Measurements from ENCODE around the gene GRHL1. TPM values are rescaled to one million over a fixed set of nuclear protein-coding genes. Genes with fewer than 3 reads are reported as not detected.
A peak's percentile ranks its signal among the peaks of the same experiment; 100 is the strongest.

GRHL1 gene
- total and polyA plus RNA-seq, 5 experiments from 2014 or later: 0.05 to 0.47 TPM; not detected in 3

DNA sequence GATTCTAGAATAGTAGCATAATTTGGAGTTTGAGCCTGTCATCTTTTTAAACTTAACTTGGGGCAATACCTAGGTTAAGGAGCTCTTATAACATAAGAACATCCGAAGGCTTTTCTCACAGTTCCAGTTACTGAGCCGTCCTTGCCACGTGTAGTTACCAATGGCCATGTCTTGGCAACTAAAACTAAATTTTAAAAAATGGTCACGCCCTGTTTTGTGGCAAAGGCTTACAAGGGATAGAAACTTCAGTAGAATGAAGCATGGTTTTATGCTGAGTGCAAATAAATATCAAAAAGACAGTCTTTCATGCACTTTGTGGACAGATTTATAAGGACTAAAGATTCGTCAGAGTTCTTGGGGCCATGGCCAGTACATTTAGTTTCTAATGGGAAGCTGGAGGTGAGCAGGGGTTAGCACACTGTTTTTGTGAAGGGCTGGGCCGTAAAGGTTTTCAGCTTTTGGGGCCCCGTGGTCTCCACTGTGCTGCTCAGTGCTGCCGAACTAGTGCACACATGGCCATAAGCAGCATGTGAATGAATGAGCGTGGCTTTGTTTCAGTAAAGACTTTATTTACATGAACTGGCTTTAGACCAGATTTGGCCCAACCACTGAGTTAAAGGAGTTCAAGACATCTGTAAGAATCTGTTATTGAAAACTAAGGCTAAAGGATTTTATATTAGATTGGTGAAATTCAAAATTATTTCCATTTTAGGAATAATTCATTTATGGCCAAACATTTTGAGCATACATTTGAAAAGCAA, 41.1 kb downstream of the GRHL1 start:
- no peaks in the 10 kb centered on the region for H3K9me3 Mint-ChIP-seq
- H3K36me3 Mint-ChIP-seq: no peaks in the 10 kb centered on the region
- H3K27ac Mint-ChIP-seq: no peak overlapping the region
- H3K4me1 Mint-ChIP-seq: peaks cover 0 to 2% (median 0%) of the 10 kb centered on the region in 4 donors
- POLR2A ChIA-PET: no interaction called here
- H3K4me3 Mint-ChIP-seq: no peak overlapping the region
- DNase-seq: no peak
- H3K27me3 Mint-ChIP-seq: peaks cover 0 to 10% (median 6%) of the 10 kb centered on the region in 5 donors
- no peak for ATAC-seq

DNA sequence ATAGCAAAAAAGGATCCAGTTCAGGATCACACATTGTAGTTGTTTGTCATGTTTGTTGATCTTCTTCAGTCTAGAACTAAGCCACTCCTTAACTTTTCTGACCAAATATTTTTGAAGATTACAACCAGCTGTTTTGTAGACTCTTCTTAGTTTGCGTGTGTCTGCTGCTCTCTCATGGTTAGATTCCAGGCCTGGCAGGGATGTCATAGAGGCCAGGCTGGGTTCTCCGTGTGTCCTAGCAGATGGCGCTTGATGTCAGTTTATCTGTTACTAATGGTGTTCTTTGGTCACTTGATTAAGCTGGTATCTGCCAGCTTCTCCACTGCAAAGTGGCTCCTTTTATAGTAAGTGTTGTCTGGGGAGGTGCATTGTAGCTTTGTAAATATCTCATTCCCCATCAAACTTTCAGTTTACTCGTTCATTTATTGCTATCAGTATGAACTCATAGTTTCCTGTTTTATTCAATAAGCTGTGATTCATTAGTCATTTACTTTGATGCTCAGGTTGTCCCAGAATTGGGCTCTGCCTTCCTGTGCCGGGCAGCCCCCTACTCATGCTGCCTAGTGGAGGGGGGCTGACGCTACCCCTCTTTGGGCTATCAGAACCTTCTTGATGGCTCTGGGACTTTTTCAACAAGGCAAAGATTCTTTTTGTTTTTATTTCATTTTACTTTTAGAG, 42.1 kb downstream of the GRHL1 start:
- Mint-ChIP-seq H3K36me3 (no peaks in the 10 kb centered on the region), H3K4me1 (peaks cover 0 to 2% (median 0%) of the 10 kb centered on the region in 4 donors), H3K27me3 (peaks cover 0 to 10% (median 6%) of the 10 kb centered on the region in 5 donors), H3K9me3 (no peaks in the 10 kb centered on the region), H3K4me3 (no peak overlapping the region), H3K27ac (no peak overlapping the region)
- POLR2A ChIA-PET: no interaction called here
- no peak for DNase-seq
- no peak for ATAC-seq

DNA sequence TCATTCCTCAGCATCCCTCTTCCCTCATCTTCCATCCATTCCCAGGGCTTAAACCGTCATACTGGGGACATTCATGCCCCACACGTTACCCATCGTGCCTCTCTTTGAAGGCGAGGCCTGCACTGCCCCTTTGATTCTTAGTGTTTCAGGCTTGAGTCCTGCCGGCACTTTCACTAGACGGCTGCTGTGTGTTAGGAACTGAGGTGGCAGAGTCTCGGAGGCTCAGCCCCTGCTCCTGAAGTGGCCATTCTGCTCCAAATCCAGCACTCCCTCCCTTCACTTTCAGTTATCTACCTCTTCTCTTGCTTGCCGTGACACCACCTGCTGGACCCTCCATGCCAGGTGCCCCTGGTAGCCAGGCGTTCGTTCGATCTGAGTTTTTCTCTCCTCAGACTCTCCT, 43.0 kb downstream of the GRHL1 start:
- Mint-ChIP-seq H3K9me3 (no peaks in the 10 kb centered on the region), H3K4me1 (peaks cover 0 to 2% (median 0%) of the 10 kb centered on the region in 4 donors), H3K4me3 (no peak overlapping the region), H3K36me3 (no peaks in the 10 kb centered on the region), H3K27ac (peak overlapping the region in 1 of 10 donors; percentile 59), H3K27me3 (peaks cover 0 to 10% (median 6%) of the 10 kb centered on the region in 5 donors)
- ATAC-seq (no peak), DNase-seq (no peak)
- POLR2A ChIA-PET: no interaction called here

DNA sequence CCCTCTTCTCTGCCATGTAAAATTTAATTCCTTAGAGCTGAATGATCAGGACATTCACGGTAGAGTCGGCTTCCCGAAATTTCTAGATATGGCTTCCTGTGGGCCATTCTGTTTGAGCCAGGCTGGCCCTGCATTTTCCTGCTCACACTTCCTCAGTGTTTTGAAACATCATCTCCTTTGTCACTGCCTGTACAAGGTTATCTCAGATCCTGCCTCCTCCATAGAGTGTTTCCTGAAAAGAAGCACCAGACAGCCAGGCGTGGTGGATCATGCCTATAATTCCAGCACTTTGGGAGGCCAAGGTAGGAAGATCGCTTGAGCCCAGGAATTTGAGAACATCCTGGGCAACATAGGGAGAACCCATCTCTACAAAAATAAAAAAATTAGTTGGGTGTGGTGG, 43.6 kb downstream of the GRHL1 start:
- no peak for ATAC-seq
- Mint-ChIP-seq H3K4me3 (no peak overlapping the region), H3K27ac (no peak overlapping the region), H3K36me3 (no peaks in the 10 kb centered on the region), H3K9me3 (no peaks in the 10 kb centered on the region), H3K4me1 (peaks cover 0 to 2% (median 0%) of the 10 kb centered on the region in 4 donors), H3K27me3 (peaks cover 0 to 10% (median 6%) of the 10 kb centered on the region in 5 donors)
- no peak for DNase-seq
- POLR2A ChIA-PET: no interaction called here

DNA sequence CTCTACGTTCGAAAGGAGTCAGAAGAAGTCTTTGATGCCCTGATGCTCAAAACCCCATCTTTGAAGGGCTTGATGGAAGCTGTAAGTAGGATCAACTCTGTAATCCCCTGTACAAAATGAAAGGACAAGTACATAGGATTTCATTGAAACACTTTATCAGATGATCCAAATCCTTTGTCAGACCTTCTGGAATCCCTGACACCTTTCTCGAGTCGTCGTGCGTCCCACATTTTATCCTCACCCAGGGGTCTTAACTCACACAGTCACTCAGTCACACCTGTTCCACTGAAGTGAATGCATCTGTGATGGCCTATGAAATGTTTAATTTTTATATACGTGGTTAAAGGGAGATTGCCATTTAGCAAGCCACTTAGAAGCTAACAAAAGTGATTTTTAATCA, 44.8 kb downstream of the GRHL1 start:
- Mint-ChIP-seq H3K9me3 (no peaks in the 10 kb centered on the region), H3K27me3 (peaks cover 0 to 10% (median 6%) of the 10 kb centered on the region in 5 donors), H3K4me1 (peaks cover 0 to 2% (median 0%) of the 10 kb centered on the region in 4 donors), H3K4me3 (no peak overlapping the region), H3K27ac (no peak overlapping the region), H3K36me3 (no peaks in the 10 kb centered on the region)
- DNase-seq (no peak), ATAC-seq (no peak)
- POLR2A ChIA-PET: no interaction called here

DNA sequence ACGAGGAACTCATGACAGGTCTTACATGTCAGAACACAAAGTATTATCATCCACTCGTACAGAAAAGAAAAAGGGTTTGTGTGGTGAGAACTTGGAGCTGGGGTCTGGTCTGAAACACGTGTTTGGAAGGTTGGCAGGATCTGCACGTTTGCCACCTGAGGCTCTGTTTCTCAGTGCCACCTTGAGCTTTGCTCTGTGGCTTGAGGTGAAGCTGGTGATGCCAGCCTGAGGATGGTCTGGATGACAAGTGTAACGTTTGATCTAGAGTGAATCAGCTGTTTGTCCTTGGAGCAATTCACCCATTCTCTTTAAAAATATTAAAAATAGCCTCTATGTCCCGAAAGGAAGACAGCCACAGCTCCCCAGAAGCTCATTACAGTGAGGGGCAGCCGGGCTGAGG, 46.4 kb downstream of the GRHL1 start:
- no peaks in the 10 kb centered on the region for H3K4me1 Mint-ChIP-seq
- ATAC-seq: no peak
- POLR2A ChIA-PET: no interaction called here
- DNase-seq: no peak
- no peaks in the 10 kb centered on the region for H3K9me3 Mint-ChIP-seq
- no peaks in the 10 kb centered on the region for H3K36me3 Mint-ChIP-seq
- H3K27me3 Mint-ChIP-seq: peaks cover 0 to 10% (median 6%) of the 10 kb centered on the region in 5 donors
- H3K4me3 Mint-ChIP-seq: no peak overlapping the region
- no peak overlapping the region for H3K27ac Mint-ChIP-seq

DNA sequence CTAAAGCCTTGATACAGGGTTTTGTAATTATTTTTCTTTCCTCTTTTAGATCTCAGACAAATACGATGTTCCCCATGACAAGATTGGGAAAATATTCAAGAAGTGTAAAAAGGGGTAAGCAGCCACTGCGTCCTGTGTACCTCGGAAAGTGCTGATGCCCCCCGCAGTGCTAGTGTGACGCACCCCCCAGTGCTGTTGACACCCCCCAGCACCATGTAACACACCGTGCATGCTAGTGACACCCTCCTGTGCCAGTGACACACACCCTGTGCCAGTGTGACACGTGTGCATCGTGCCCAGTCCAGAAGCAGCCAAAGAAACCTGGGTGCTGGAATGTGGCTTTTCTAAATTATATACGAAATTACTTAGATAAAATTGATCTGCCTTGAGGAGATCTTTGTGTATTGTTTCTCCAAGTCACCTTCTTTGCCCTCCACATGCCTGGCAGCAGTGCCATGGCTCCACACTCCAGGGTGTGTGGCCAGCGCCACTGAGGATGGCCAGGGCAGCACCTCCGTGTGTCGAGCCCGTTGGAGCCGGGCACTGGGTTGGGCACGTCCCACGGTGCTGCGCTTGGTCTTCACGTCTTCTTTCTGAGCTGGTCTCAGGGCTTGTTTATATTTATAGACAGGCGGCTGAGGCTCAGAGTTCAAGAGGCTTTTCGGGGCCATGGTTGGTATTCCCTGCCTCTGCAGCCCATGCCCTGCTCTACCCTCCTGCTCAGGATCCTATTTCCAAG, 47.6 kb downstream of the GRHL1 start:
- Mint-ChIP-seq H3K36me3 (no peaks in the 10 kb centered on the region), H3K27me3 (peaks cover 0 to 10% (median 7%) of the 10 kb centered on the region in 5 donors), H3K27ac (no peak overlapping the region), H3K4me3 (no peak overlapping the region), H3K4me1 (no peaks in the 10 kb centered on the region), H3K9me3 (no peaks in the 10 kb centered on the region)
- POLR2A ChIA-PET: no interaction called here
- DNase-seq: no peak
- ATAC-seq: no peak

DNA sequence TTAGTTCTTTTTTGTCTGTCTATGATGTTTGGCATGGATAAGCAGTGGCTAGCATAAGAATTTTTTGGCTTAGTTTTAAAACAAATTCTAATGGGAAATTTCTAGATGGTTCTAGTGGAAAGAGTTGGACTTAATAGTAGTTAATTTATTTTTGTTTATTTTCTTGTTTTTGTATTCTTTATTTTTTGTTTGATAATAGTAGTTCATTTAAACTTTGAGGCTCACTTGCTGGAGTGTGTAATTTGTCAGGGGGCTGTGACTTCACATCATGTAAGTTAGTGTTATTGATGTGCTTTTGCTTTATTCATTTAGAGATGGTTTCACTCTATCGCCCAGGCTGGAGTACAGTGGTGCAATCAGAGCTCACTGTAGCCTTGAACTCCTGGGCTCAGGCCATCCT, 48.2 kb downstream of the GRHL1 start:
- ATAC-seq (no peak), DNase-seq (no peak)
- H3K4me1 Mint-ChIP-seq: no peaks in the 10 kb centered on the region
- no peak overlapping the region for H3K4me3 Mint-ChIP-seq
- H3K27ac Mint-ChIP-seq: no peak overlapping the region
- POLR2A ChIA-PET: no interaction called here
- no peaks in the 10 kb centered on the region for H3K9me3 Mint-ChIP-seq
- peaks cover 0 to 13% (median 3%) of the 10 kb centered on the region in 5 donors for H3K27me3 Mint-ChIP-seq
- no peaks in the 10 kb centered on the region for H3K36me3 Mint-ChIP-seq

DNA sequence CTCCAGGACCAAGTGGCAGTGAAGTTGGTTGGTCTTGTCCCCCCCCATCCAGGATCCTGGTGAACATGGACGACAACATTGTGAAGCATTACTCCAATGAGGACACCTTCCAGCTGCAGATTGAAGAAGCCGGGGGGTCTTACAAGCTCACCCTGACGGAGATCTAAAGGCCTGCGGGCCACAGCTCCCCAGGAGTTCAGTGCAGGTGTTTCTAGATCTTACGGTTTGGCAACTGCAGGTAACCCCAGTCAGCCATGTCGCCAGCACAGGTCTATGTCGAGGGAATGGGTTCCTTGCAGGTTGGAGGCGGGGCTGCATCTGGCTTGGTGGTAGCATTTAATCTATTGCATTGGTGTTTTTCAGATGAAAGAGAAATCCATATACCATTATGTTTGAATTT, 49.0 kb downstream of the GRHL1 start:
- Mint-ChIP-seq H3K27me3 (peaks cover 0 to 15% (median 0%) of the 10 kb centered on the region in 5 donors), H3K4me1 (no peaks in the 10 kb centered on the region), H3K36me3 (no peaks in the 10 kb centered on the region), H3K27ac (no peak overlapping the region), H3K4me3 (no peak overlapping the region), H3K9me3 (no peaks in the 10 kb centered on the region)
- POLR2A ChIA-PET: no interaction called here
- no peak for DNase-seq
- no peak for ATAC-seq

DNA sequence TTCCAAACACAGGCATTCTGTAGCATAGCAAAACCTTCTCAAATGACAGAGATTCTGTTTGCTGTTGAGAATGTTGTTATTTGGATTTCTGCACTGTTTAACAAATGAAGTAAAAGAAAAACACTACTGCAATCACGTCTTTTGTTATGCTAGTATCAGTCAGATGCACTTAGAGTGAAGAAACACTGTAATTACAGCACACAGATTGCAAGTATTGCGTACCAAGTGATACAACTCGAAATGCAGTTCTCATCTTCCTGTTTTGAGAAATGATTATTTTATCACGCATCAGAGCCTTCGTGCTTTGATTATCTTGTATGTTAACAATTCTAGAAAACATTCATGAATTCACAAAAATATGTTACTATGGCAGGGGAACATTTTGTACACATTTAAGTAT, 50.1 kb downstream of the GRHL1 start:
- H3K4me1 Mint-ChIP-seq: no peaks in the 10 kb centered on the region
- POLR2A ChIA-PET: no interaction called here
- H3K27me3 Mint-ChIP-seq: peaks cover 0 to 24% (median 3%) of the 10 kb centered on the region in 5 donors
- H3K9me3 Mint-ChIP-seq: no peaks in the 10 kb centered on the region
- H3K4me3 Mint-ChIP-seq: no peak overlapping the region
- DNase-seq (no peak), ATAC-seq (no peak)
- no peak overlapping the region for H3K27ac Mint-ChIP-seq
- H3K36me3 Mint-ChIP-seq: no peaks in the 10 kb centered on the region

DNA sequence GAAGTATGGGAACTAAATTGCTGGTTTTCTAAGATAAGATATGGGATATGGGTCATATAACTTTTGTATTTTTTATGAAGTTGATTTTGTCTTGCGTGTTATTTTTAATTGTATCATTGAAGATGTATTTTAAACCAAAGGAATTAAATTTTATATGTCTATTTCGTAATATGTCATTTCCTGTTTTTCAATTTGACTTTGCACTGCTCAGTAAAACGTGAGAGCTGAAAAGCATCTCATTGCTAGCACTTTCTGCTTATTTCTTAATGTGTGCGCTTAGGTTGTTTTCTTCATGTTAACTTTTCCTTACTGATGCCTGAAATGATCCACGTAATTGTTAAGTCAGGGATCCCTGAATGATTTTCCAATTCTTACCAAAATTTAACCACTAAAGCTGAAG, 50.6 kb downstream of the GRHL1 start:
- ATAC-seq: no peak
- no peaks in the 10 kb centered on the region for H3K36me3 Mint-ChIP-seq
- H3K4me3 Mint-ChIP-seq: no peak overlapping the region

DNA sequence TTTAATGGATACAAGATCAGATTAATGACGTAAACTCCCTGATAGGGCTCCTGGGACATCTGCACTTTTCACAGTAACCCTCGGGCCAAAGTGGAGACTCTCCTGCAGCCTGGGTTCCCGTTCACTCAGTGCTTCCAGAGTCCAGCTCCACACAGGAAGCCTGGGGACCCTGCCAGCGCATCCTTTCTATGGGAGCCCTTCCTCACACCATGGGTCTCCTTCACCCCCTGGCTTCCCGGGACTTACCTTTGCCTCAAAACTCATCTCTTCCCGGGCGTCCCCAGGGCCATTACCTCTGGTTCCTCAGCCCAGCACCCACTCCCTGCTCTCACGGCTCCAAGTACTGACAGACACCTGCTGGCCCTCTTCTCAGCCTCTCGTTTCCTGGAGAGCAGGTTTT, 51.2 kb downstream of the GRHL1 start:
- peaks cover 0 to 1% (median 0%) of the 10 kb centered on the region in 4 donors for H3K4me1 Mint-ChIP-seq
- H3K27ac Mint-ChIP-seq: no peak overlapping the region
- peaks cover 0 to 35% (median 8%) of the 10 kb centered on the region in 5 donors for H3K27me3 Mint-ChIP-seq
- POLR2A ChIA-PET: no interaction called here
- ATAC-seq (no peak), DNase-seq (no peak)
- no peaks in the 10 kb centered on the region for H3K36me3 Mint-ChIP-seq
- no peaks in the 10 kb centered on the region for H3K9me3 Mint-ChIP-seq
- H3K4me3 Mint-ChIP-seq: no peak overlapping the region

More for the DNA sequence above, 50.6 kb downstream of the GRHL1 start:
- DNase-seq: no peak
- Mint-ChIP-seq H3K4me1 (no peaks in the 10 kb centered on the region), H3K27ac (no peak overlapping the region), H3K27me3 (peaks cover 0 to 29% (median 4%) of the 10 kb centered on the region in 5 donors), H3K9me3 (no peaks in the 10 kb centered on the region)
- POLR2A ChIA-PET: no interaction called here

All from naive thymus-derived CD8-positive, alpha-beta T cell (primary cell).